ENCODE measurements around the gene ATE1. TPM values are rescaled to one million over a fixed set of nuclear protein-coding genes. Genes with fewer than 3 reads are reported as not detected.

Gene ATE1
- total and polyA plus RNA-seq, 7 donors, result 12.5 to 49.6 (median 31.4) TPM

DNA sequence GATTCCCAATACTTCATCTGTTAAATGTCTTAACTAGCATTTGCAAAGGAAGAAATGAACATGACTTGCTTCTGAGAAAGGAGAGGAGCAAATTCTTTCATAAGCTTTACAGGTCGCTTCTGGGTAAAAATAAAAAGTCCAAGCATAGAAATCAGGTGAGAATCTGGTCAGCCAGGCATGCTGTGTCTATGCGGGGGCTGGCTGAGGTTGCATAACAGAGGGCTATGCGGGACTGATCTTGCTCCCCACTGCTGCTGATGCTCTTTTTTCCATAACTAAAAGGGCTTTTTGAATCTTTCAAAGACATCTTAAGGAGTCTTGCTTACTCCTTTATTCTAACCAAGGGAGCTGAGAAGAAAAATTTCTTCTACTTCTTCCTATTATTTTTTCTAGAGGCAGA, 236.9 kb downstream of the ATE1 start:
- WGBS, 2 donors, result 75 to 78% methylated on average over 3 of the region's 3 CpGs
- no peak for DNase-seq
- no peaks in the 10 kb centered on the region for H3K36me3 ChIP-seq
- H3K27me3 ChIP-seq, result no peaks in the 10 kb centered on the region
- no peak overlapping the region for H3K27ac ChIP-seq
- no peak for TF ChIP-seq POLR2AphosphoS5 (IDR thresholded peaks at IDR 0.05)
- TF ChIP-seq, protein P1, sequence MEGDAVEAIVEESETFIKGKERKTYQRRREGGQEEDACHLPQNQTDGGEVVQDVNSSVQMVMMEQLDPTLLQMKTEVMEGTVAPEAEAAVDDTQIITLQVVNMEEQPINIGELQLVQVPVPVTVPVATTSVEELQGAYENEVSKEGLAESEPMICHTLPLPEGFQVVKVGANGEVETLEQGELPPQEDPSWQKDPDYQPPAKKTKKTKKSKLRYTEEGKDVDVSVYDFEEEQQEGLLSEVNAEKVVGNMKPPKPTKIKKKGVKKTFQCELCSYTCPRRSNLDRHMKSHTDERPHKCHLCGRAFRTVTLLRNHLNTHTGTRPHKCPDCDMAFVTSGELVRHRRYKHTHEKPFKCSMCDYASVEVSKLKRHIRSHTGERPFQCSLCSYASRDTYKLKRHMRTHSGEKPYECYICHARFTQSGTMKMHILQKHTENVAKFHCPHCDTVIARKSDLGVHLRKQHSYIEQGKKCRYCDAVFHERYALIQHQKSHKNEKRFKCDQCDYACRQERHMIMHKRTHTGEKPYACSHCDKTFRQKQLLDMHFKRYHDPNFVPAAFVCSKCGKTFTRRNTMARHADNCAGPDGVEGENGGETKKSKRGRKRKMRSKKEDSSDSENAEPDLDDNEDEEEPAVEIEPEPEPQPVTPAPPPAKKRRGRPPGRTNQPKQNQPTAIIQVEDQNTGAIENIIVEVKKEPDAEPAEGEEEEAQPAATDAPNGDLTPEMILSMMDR (IDR thresholded peaks at IDR 0.05), result no peak
- TF ChIP-seq EP300 (IDR thresholded peaks at IDR 0.05), result no peak
- TF ChIP-seq POLR2A (IDR thresholded peaks at IDR 0.05), result no peak
- intact Hi-C loops (cut with DNase I), result no loop called here
- no peaks in the 10 kb centered on the region for H3K4me1 ChIP-seq
- H3K9me3 ChIP-seq, result no peaks in the 10 kb centered on the region
- no peak overlapping the region for H3K4me3 ChIP-seq

Small RNA genes lying within 50 kb of the gene (small RNA-seq; reads per million reads assigned to genes)
- gene RF00019, result 0 reads per million in 3 donors
- gene RF02219, result 0 reads per million in 3 donors

Other genes with a start within 250 kb of the ATE1 start
- gene NSMCE4A, start 47.2 kb upstream of the ATE1 start, total RNA-seq, result 100 to 1,000 TPM; 104 to 160 (median 118) TPM
- 10 to 100 TPM; 39.0 to 55.3 (median 52.0) TPM for gene NSMCE4A, start 47.2 kb upstream of the ATE1 start, polyA plus RNA-seq
- gene TACC2, start 61.1 kb upstream of the ATE1 start, total RNA-seq, result 100 to 1,000 TPM in 1 of 4 donors, 10 to 100 TPM in 3; 64.2 to 173 (median 73.3) TPM
- 10 to 100 TPM; 43.7 to 77.7 (median 55.3) TPM for gene TACC2, start 61.1 kb upstream of the ATE1 start, polyA plus RNA-seq

Data from sigmoid colon (tissue), 7 donors.